Spleen (tissue), 7 donors: Measurements from ENCODE around the gene SLC39A11.

Experiments
- CTCF ChIP-seq, 11 experiments: fragments of 200-600 bp in 7 of 11; fragments of 450-650 bp in 4 of 11; sonication (generic) in 4 of 11; IDR thresholded peaks in 8 of 11; conservative IDR thresholded peaks in 3 of 11; 1 replicate in 7 of 11; 2 replicates in 4 of 11; pipeline versions ENCODE4 v1.4.0 to v1.8.0; 2016 to 2021; ENCODE audit warnings: antibody characterized with exemption in 11 of 11, inconsistent platforms in 4 of 11, mild to moderate bottlenecking in 1 of 11
- POLR2A ChIP-seq, 3 donors: fragments of 450-650 bp; IDR thresholded peaks; one replicate each; pipeline ENCODE4 v1.5.1; 2017; ENCODE audit warnings: antibody characterized with exemption in 3 of 3, mild to moderate bottlenecking in 1 of 3
- POLR2AphosphoS5 ChIP-seq, 3 donors: sonication (generic); formaldehyde crosslinking; IDR thresholded peaks; one replicate each; pipeline ENCODE4 v1.5.1; 2017; ENCODE audit warnings: antibody characterized with exemption in 3 of 3
- donor health status: DM: no; HTN: no; CAD: no; lungs with moderate emphysema.
- donor health status: DM: no; HTN: no; CAD: no.
- donor health status: DM: no; HTN: no; CAD: no.

GRCh38 chr17:72832306-72832705 lies 260.2 kb downstream of the SLC39A11 start:
- TF ChIP-seq POLR2A (IDR thresholded peaks at IDR 0.05) (no peak), CTCF (IDR thresholded peaks at IDR 0.05 in 8 of 11, conservative IDR thresholded peaks at IDR 0.05 in 3 of 11) (no peak), POLR2AphosphoS5 (IDR thresholded peaks at IDR 0.05) (no peak)
